Body of pancreas (tissue), 4 donors: ENCODE data around the gene TP53BP2. TPM values are rescaled to one million over a fixed set of nuclear protein-coding genes. Genes with fewer than 3 reads are reported as not detected.
A peak's percentile ranks its signal among the peaks of the same experiment; 100 is the strongest.
"Not testable (repeated sequence)": the region's sequence is repeated elsewhere in the genome, so short reads cannot be mapped to it uniquely, and the experiment has no call there.

ENCODE experiments used
- ATAC-seq: fragments of 150-250 bp; one replicate; pipeline ENCODE4 v1.9.1; 2016
- DNase-seq, 4 donors: peaks; one replicate each; pipeline ENCODE4 v3.0.0-alpha.2; 2019
- H3K27ac ChIP-seq, 4 donors: fragments of 200-600 bp; sonication (generic); 1 replicate in 3 of 4; 2 replicates in 1 of 4; pipeline versions ENCODE4 v1.5.1 to v1.6.1; 2016 to 2019; ENCODE audit warnings: mild to moderate bottlenecking in 1 of 4, mixed read lengths in 1 of 4, moderate library complexity in 1 of 4
- H3K27me3 ChIP-seq, 2 donors: fragments of 200-600 bp; sonication (generic); one replicate each; pipeline ENCODE4 v1.6.0; 2016; ENCODE audit warnings: mild to moderate bottlenecking in 1 of 2
- H3K36me3 ChIP-seq, 2 donors: fragments of 200-600 bp; sonication (generic); replicated peaks in 1 of 2; 2 replicates each; pipeline ENCODE4 v1.5.1; 2016; ENCODE audit warnings: low read depth in 2 of 2; ENCODE audit not compliant: insufficient read depth in 1 of 2
- H3K4me1 ChIP-seq: fragments of 200-600 bp; sonication (generic); one replicate; pipeline ENCODE4 v1.6.0; 2016
- H3K4me3 ChIP-seq, 2 donors: fragments of 200-600 bp; sonication (generic); 1 replicate in 1 of 2; 2 replicates in 1 of 2; pipeline ENCODE4 v1.5.1; 2016 to 2019
- H3K9me3 ChIP-seq, 3 donors: fragments of 200-600 bp; sonication (generic); 1 replicate in 2 of 3; 2 replicates in 1 of 3; pipeline ENCODE4 v1.5.1; 2016
- POLR2A ChIP-seq, 3 donors: fragments of 450-650 bp; IDR thresholded peaks; one replicate each; pipeline ENCODE4 v1.6.1; 2016; ENCODE audit warnings: antibody characterized with exemption in 3 of 3, mild to moderate bottlenecking in 2 of 3
- WGBS, 2 donors: methylation state at CpG; one replicate each; pipeline ENCODE4 v1.1.5; 2017; 5-methylcytosine and 5-hydroxymethylcytosine counted together
- intact Hi-C: fragments of 100-400 bp; cut with DNase I; formaldehyde crosslinking; loops from one replicate; pipeline ENCODE4 v1.15.1; 2023
- total RNA-seq, 2 donors: library from RNA; depleted of rRNA; stranded (reverse); fragments of >200 nt; gene quantifications; one replicate each; pipeline ENCODE4 v1.1.0, GENCODE V29; 2016
- TF ChIP-seq, protein P1 (sequence below), 7 experiments: fragments of 450-650 bp in 4 of 7; fragments of 200-600 bp in 3 of 7; sonication (generic) in 3 of 7; IDR thresholded peaks; one replicate each; pipeline ENCODE4 v1.5.1; 2016 to 2019; ENCODE audit warnings: antibody characterized with exemption in 7 of 7

TP53BP2 gene
- total RNA-seq, 2 donors from 2014 or later, result 22.3 to 30.0 TPM

DNA sequence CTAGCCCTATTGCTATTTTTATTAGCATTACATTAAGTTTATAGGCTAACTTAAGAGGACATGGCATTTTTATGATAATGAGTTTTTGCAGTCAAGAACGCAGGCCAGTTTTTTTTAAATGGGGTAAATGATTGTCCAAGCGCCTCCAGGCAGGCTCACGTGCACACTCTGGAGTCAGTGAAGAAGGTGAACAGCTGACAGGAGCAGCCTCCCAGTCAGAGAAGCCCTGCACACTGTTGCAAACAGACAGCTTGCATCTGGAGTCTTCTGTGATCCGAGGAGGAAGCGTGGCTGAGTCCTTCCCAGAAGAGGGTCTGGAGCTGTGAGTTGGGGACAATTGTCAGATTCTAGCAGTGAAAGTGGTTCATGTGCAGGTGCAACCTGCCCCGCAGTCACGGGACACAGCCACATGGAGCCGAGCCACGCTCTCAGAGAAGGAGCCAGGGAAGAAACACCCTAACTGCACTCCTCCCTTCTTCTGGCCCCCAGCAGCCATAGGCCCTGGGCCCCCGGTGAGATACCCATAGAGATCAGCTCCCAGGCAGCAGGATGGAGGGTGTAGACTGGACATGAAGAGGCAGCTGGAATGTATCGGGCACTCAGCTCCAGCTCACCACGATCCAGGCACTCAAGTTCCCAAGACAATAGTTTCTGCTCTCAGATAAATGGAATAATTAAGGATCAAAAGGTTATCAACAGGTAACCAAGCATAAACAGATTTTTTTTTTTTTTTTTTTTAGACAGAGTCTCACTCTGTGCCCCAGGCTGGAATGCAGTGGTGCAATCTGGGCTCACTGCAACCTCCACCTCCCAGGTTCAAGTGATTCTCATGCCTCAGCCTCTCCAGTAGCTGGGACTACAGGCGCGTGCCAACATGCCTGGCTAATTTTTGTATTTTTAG, 107.0 kb downstream of the TP53BP2 start:
- TF ChIP-seq, protein P1, sequence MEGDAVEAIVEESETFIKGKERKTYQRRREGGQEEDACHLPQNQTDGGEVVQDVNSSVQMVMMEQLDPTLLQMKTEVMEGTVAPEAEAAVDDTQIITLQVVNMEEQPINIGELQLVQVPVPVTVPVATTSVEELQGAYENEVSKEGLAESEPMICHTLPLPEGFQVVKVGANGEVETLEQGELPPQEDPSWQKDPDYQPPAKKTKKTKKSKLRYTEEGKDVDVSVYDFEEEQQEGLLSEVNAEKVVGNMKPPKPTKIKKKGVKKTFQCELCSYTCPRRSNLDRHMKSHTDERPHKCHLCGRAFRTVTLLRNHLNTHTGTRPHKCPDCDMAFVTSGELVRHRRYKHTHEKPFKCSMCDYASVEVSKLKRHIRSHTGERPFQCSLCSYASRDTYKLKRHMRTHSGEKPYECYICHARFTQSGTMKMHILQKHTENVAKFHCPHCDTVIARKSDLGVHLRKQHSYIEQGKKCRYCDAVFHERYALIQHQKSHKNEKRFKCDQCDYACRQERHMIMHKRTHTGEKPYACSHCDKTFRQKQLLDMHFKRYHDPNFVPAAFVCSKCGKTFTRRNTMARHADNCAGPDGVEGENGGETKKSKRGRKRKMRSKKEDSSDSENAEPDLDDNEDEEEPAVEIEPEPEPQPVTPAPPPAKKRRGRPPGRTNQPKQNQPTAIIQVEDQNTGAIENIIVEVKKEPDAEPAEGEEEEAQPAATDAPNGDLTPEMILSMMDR (IDR thresholded peaks at IDR 0.05), result no peak
- TF ChIP-seq POLR2A (IDR thresholded peaks at IDR 0.05), result peak in 1 of 3 donors; percentile 30
- H3K9me3 ChIP-seq, result no peaks in the 10 kb centered on the region
- H3K36me3 ChIP-seq, result no peaks in the 10 kb centered on the region
- ATAC-seq (peak; percentile 72), DNase-seq (peak; percentile 40 to 73 (median 67))
- intact Hi-C loops, result no loop called here
- H3K27me3 ChIP-seq, result no peaks in the 10 kb centered on the region
- peak overlapping the region; percentile 63 to 87 (median 77) for H3K27ac ChIP-seq
- H3K4me3 ChIP-seq, result no peak overlapping the region
- 34 to 36% methylated on average over 14 of the region's 14 CpGs for WGBS, 2 donors
- peaks cover 49% of the 10 kb centered on the region for H3K4me1 ChIP-seq

DNA sequence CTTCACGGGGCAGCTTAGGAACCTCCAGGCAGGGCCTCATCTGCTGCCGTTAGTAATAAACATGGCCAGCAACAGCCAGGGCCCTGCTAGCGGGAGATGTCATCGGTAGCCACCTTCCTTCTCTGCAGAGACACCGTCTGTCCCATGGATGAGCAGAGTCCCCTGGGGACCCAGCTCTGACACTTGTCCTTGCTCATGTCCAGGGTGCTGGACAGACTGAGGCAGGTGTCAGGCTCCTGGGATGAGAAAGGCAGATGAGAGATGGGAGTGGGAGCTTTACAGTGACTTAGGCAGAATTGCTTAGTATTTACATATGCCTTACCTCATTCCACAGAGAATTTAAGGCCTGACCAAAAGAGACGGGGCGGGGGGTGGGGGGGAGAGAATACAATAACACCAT, 108.4 kb downstream of the TP53BP2 start:
- intact Hi-C loops, result no loop called here
- Histone ChIP-seq H3K27ac (peak overlapping the region in 2 of 4 donors; percentile 12 to 39), H3K27me3 (no peaks in the 10 kb centered on the region), H3K9me3 (no peaks in the 10 kb centered on the region), H3K36me3 (no peaks in the 10 kb centered on the region), H3K4me3 (no peak overlapping the region), H3K4me1 (peaks cover 63% of the 10 kb centered on the region)
- no peak for TF ChIP-seq POLR2A (IDR thresholded peaks at IDR 0.05)
- TF ChIP-seq, protein P1 (IDR thresholded peaks at IDR 0.05), result no peak
- ATAC-seq, result no peak
- DNase-seq, result no peak
- 47 to 75% methylated on average over 3 to 7 of the region's 7 CpGs for WGBS, 2 donors

DNA sequence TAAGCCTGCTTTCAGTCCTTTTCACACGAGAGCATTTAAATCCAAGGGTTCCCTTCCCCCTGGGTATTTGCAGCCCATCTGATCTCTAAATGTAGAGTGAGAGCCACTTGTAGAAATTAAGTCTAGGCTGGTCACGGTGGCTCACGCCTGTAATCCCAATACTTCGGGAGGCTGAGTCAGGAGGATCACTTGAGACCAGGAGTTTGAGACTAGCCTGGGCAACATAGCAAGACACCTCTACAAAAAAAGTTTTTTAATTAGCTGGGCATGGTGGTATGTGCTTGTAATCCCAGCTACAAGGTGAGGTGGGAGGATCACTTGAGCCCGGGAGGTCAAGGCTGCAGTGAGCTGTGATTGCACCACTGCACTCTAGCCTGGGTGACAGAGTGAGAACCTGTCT, 109.1 kb downstream of the TP53BP2 start:
- intact Hi-C loops, ATAC-seq: not testable (repeated sequence)
- peaks cover 70% of the 10 kb centered on the region for H3K4me1 ChIP-seq

DNA sequence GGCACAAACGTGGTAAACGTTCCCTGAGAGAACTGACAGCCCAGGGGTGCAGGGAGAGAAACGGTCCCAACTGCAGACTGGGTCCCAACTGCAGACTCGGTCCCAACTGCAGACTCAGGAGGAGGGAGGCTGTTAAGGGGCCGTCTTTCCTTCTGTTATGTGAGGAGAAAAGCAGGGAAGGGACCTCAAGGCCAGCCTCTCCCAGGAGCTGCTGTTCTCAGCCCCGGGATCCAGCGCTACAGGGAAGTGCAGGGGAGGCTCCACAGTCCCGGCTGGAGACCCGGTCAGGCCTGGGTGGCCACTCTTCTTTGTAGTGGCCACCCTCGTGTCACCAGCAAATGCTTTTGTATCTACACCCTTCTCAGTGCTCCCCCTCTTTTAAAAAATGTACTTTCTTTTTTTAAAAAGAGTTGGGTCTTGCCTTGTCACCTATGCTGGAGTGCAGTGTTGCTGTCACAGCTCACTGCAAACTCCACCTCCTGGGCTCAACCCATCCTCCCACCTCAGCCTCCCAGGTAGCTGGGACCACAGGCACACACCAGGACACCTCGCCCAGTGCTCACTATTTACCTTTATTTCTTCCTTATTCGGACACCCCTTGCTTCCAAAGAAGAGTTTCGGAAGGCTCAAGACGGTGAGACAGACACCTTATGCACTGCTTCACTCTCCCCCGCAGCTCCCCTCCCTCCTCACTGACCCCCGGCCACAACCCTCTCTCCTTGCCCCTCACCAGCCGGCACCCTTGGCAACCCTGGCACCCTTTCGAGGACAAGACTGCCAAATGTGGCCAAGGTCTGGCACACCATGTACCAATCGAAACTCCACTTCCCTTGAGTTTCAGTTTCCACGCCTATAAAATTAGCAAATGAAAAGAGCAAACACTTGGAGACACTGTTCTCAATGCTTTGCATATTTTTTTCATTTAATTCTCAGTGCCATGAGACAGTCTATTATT, 111.6 kb downstream of the TP53BP2 start:
- Histone ChIP-seq H3K4me3 (no peak overlapping the region), H3K9me3 (no peaks in the 10 kb centered on the region), H3K36me3 (no peaks in the 10 kb centered on the region), H3K27ac (peak overlapping the region; percentile 27 to 76 (median 54)), H3K27me3 (no peaks in the 10 kb centered on the region), H3K4me1 (peaks cover 66% of the 10 kb centered on the region)
- no peak for ATAC-seq
- peak in 2 of 4 donors; percentile 38 to 69 for DNase-seq
- WGBS, 2 donors, result 66 to 71% methylated on average over 20 of the region's 20 CpGs
- intact Hi-C loops, result no loop called here
- TF ChIP-seq POLR2A (IDR thresholded peaks at IDR 0.05), result no peak
- TF ChIP-seq, protein P1 (IDR thresholded peaks at IDR 0.05), result no peak

More for the DNA sequence above, 109.1 kb downstream of the TP53BP2 start:
- not testable (repeated sequence) for H3K4me3 ChIP-seq, H3K9me3 ChIP-seq, DNase-seq, H3K36me3 ChIP-seq, H3K27me3 ChIP-seq
- H3K27ac ChIP-seq, result peak overlapping the region in 1 of 4 donors; percentile 11
- 94 to 97% methylated on average over 5 of the region's 5 CpGs for WGBS, 2 donors
